HG03460 (cell line): ENCODE measurements around the gene SFR1.

Source experiments
- ATAC-seq: cut with Tn5 transposase; IDR thresholded peaks from one replicate; pipeline ENCODE4 v1.9.1; 2021; ENCODE audit not compliant: unreplicated experiment

SFR1 gene, protein sequence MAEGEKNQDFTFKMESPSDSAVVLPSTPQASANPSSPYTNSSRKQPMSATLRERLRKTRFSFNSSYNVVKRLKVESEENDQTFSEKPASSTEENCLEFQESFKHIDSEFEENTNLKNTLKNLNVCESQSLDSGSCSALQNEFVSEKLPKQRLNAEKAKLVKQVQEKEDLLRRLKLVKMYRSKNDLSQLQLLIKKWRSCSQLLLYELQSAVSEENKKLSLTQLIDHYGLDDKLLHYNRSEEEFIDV

GRCh38 chr10:104121485-104122224 is at the start of gene SFR1:
Gene SFR1, plus strand, starts transcription at chr10:104122171. Its CDS starts 13 bp downstream, at chr10:104122184.
- peak; percentile 90 for ATAC-seq

- ATAC-seq, result no peak
These were observed 49.2 kb upstream of the SFR1 start for GRCh38 chr10:104072786-104073185.

DNA sequence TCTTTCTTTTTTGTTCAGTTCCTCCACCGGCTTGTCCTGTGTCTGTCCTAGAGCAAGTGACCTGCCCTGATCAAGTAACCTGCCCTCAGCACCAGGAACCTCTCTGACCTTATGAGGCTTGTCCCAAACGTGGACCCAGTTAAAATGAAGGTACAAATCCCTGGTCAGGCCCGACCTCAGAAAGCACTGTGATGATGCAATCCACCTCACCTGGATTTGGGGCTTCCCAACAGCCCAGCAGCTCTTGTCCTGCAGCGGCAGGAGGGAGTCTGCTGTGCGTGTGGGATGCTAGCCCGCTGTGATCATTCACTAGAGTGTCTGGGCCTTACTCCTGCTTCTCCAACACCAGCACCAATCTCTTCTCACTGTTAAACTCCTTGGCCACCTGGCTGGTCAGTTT is 47.5 kb upstream of the SFR1 start:
- ATAC-seq, result no peak

- ATAC-seq, result no peak
These were observed 45.2 kb upstream of the SFR1 start for GRCh38 chr10:104076743-104077160.

DNA sequence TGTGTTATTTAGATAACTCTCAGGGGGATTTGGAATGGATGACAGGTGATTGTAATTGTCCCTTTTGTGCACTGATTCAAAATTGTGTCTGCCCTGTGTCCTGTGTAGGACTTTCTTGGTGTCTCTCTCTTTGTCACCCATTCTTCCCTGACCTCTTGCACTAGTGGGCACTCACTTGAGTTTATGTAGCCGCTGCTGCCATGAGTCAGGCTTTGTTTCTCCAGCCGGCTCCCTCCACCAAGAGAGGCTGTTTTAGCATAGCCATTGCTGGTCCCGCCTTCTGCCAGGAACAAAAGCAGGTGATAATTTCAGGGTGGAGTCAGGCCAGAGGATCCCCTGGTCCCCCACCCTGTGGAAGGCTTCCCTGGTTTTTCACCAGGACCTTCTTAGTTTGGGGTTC is 44.7 kb upstream of the SFR1 start:
- ATAC-seq, result no peak

DNA sequence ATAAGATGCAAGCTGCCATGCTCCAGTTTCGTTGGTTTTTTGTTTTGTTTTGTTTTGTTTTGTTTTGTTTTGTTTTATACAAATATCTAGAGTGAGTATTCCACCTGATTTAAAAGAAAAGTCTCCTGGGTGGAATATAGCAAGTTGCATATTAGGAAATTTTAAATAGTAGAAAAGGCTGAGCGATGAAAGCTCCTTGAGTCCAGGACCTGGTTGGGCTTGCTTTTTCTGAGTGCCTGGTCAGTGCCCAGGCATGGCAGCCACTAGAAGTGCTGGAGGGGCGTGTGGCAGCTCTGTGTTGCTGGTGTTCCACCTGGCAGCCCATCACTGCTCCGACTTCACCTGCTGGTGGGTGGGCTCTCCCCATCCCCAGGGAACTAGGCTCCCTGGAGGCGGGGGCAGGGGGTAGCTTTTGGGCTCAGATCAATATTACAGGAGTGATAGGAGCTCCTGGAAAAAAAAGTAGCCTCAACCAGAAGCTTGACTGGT is 44.3 kb upstream of the SFR1 start:
- no peak for ATAC-seq

DNA sequence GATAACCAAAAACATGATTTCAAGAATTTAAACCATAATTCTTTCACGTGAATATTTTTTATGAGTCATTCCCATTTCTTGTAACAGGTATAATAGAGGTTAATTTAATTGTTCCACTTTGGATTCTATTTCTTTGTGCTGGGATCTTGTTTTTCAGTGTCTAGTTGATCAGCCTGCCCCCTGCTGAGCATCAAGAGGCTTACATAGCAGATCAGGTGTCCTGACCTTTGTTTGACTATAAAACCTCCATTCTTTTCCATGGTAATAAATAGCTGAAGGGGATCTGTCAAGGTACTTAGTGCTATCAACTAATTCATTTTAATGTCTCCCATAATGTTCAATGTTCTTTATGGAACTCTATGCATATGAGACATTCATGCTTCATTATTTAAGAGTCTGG is 41.2 kb upstream of the SFR1 start:
- no peak for ATAC-seq

DNA sequence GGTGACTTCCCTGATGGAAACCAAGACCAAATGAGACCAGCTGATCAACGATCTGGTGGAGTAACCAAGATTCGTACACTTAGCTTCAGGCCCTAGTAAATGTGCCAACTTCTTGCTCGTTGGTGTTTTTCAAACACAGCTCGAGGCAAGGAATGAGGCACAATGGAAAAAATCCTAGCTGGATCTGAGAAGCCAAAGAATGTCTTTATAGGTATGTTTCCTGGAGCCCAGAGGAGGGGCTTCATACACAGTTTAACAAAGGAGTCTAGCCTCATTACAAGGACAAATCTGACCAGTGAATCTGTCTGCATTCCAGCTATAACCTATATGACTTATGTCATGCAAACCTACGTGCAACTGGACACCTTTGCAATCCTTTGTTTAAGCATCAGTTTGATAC is 40.0 kb upstream of the SFR1 start:
- no peak for ATAC-seq

GRCh38 chr10:104084482-104085142 is 37.4 kb upstream of the SFR1 start:
- no peak for ATAC-seq

- no peak for ATAC-seq
These were observed 36.1 kb upstream of the SFR1 start, which contains the start of gene COL17A1 for GRCh38 chr10:104085801-104086400. Gene COL17A1, minus strand, starts transcription at chr10:104085880. Its CDS starts 5,207 bp downstream, at chr10:104080673.

DNA sequence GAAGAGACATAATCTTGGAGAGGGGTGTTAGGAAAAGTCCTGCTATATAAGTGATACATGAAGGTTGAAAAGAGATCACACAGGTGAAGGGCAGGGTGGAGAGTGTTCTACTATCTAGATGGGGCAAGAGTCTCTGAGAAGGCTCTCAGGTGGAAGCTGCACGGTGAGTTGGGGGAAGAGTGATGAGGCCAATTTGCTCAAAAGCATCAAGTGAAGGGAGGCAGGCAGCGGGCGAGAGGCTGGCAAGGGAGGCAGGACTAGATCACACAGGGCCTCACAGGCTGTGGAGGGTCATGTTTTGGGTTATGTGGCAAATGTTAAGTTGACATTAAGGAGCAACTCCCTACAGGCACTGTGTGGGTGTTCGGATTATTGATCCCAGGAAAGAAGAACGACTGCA is 33.7 kb upstream of the SFR1 start:
- no peak for ATAC-seq

GRCh38 chr10:104089621-104090020 is 32.4 kb upstream of the SFR1 start:
- ATAC-seq, result no peak

GRCh38 chr10:104090611-104091010 is 31.4 kb upstream of the SFR1 start:
- ATAC-seq, result no peak

- ATAC-seq, result no peak
These were observed 29.2 kb upstream of the SFR1 start for GRCh38 chr10:104092749-104093148.

DNA sequence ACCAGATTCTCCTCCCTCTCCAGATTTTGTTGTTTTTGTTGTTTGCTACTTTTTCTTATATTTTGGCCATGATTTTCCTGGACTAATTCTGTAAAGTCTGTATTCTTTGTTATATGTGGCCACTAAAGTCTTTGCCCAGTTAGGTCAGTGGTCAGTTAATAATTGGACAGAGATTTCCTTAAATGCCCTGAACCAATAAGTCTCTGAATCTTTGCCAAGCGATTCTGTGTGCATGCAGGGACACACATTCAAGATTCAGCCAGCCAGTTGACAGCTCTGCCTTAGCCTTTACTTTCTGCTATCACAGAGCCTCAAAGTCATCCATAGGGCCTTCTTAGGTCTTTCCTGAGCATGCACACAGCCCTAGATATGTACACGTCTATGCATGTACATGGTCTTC is 25.3 kb upstream of the SFR1 start:
- ATAC-seq, result no peak

DNA sequence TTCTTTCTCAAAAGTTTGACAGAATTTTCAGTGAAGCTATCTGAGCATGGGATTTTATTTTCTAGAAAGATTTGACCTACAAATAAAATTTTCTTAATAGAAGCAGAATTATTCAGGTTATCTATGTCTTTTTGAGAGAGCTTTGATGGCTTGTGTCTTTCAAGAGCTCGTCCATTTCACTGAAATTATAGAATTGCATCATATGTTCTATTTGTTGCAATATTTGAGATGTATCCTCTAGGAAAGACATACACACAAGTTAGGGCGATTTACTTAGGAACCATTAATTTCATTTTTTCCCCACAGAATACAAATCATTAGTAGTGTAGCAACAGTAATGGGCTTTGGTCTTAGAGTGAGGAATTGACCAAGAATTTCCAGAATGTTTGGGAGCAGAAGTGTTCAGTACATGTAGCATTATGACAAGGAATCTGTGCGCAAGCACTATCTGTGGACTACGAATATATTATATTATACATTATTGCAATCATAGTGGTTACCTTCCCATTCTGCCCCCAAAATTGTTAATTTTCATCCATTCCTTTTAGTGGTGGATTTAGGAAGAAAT is 23.5 kb upstream of the SFR1 start:
- no peak for ATAC-seq

- ATAC-seq, result no peak
These were observed 22.7 kb upstream of the SFR1 start for GRCh38 chr10:104099269-104099668.

GRCh38 chr10:104099941-104100340 is 22.0 kb upstream of the SFR1 start:
- ATAC-seq, result no peak

DNA sequence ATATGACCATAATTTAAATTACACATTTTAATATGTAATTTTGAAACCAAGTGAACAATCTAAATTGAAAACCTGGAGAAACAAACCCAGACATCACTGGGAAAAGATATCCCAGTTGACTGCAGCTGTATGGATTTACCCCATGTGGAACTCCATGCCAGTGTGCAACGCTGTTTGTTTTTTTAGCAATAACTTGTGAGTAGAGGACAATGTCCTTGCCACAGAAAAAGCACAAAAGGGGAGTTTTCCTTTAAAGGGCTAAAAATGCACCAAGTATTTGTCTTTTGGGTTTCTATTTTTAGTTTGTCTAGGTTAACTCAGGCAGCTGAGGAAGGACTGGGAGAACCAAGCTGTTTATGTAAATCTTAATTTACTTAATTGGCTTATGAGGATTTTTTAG is 21.2 kb upstream of the SFR1 start:
- no peak for ATAC-seq

DNA sequence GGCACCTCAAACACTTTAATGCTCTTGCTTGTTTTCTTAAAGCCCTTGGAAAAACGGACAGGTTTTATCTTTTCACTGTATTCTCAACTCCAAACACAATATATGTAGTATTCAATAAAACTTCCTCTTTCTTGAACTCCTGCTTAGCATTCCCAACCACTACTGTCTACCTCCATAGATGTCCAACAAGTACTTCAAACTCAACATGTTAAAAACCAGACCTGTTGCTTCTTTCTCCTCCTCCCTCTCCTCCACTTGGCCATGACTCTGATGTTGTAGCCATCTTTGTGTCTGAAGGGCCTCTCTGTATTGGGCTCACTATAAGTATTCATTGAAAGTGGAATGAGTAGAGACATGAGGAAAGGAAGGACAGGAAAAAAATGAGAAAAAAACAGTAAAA is 20.1 kb upstream of the SFR1 start:
- ATAC-seq, result no peak

GRCh38 chr10:104103956-104104355 is 18.0 kb upstream of the SFR1 start:
- no peak for ATAC-seq
